CD4-positive, alpha-beta T cell (primary cell): Measurements from ENCODE around the gene FRMD3. TPM values are rescaled to one million over a fixed set of nuclear protein-coding genes. Genes with fewer than 3 reads are reported as not detected.

Experiments
- ATAC-seq: fragments of 200-7000 bp; cut with Tn5 transposase; one replicate; pipeline ENCODE4 v1.10.0; 2022; ENCODE audit warnings: mild to moderate bottlenecking; ENCODE audit not compliant: poor library complexity
- CTCF ChIA-PET: fragments of 350-600 bp; sonication (Branson Sonifier 250); formaldehyde crosslinking; loops from one replicate; lab custom pipeline; 2021; ENCODE audit warnings: antibody characterized with exemption, inconsistent platforms; lab: Charles Lee
- POLR2A ChIA-PET: fragments of 350-600 bp; sonication (Branson Sonifier 250); formaldehyde crosslinking; loops from one replicate; lab custom pipeline; 2021; ENCODE audit warnings: antibody characterized with exemption, inconsistent platforms; lab: Charles Lee
- DNase-seq, 14 experiments: peaks; one replicate each; pipeline ENCODE4 v3.0.0-alpha.2; 2013 to 2020; ENCODE audit warnings: mixed read lengths in 2 of 14
- H3K27ac ChIP-seq, 2 donors: one replicate each; pipeline versions ENCODE4 v1.5.1 to v1.7.0; 2013; ENCODE audit warnings: low read length in 2 of 2, low read depth in 1 of 2, mild to moderate bottlenecking in 1 of 2
- H3K27me3 ChIP-seq, 2 experiments: 1 replicate in 1 of 2; 2 replicates in 1 of 2; pipeline versions ENCODE4 v1.6.1 to v1.7.0; 2013; ENCODE audit warnings: low read length in 2 of 2, control low read depth in 1 of 2, mild to moderate bottlenecking in 1 of 2, moderate library complexity in 1 of 2; ENCODE audit not compliant: insufficient read depth in 2 of 2, control insufficient read depth in 1 of 2
- H3K36me3 ChIP-seq: one replicate; pipeline ENCODE4 v1.6.1; 2013; ENCODE audit warnings: low read length, control low read depth; ENCODE audit not compliant: insufficient read depth
- H3K4me1 ChIP-seq: one replicate; pipeline ENCODE4 v1.6.1; 2013; ENCODE audit warnings: low read length, control low read depth; ENCODE audit not compliant: insufficient read depth
- H3K4me3 ChIP-seq: one replicate; pipeline ENCODE4 v1.5.1; 2013; ENCODE audit warnings: mild to moderate bottlenecking, low read length, moderate library complexity
- H3K9me3 ChIP-seq, 2 experiments: 1 replicate in 1 of 2; 2 replicates in 1 of 2; pipeline versions ENCODE4 v1.6.1 to v1.7.0; 2013; ENCODE audit warnings: low read length in 2 of 2, mild to moderate bottlenecking in 2 of 2, control low read depth in 1 of 2, moderate library complexity in 1 of 2; ENCODE audit not compliant: control insufficient read depth in 1 of 2, insufficient read depth in 1 of 2
- H3K27ac Mint-ChIP-seq: one replicate; pipeline ENCODE4 v1.8.0; 2020; ENCODE audit warnings: mixed read lengths
- H3K27me3 Mint-ChIP-seq: one replicate; pipeline ENCODE4 v1.8.0; 2021; ENCODE audit warnings: mixed read lengths
- H3K36me3 Mint-ChIP-seq: one replicate; pipeline ENCODE4 v1.8.0; 2021; ENCODE audit warnings: low read depth, mixed read lengths
- H3K4me1 Mint-ChIP-seq: one replicate; pipeline ENCODE4 v1.8.0; 2021; ENCODE audit warnings: low read depth, mixed read lengths
- H3K4me3 Mint-ChIP-seq: one replicate; pipeline ENCODE4 v1.8.0; 2020; ENCODE audit warnings: mild to moderate bottlenecking, mixed read lengths
- H3K9me3 Mint-ChIP-seq: one replicate; pipeline ENCODE4 v1.8.0; 2020; ENCODE audit warnings: mixed read lengths
- CTCF ChIP-seq: fragments of 200-600 bp; IDR thresholded peaks from one replicate; pipeline ENCODE4 v1.8.0; 2022; ENCODE audit warnings: antibody characterized with exemption, mild to moderate bottlenecking
- intact Hi-C, 2 experiments: fragments of 100-400 bp; cut with DNase I in 1 of 2; cut with micrococcal nuclease in 1 of 2; formaldehyde crosslinking; loops; one replicate each; pipeline versions ENCODE4 v1.15.1 to v1.9.0; 2023 to 2025; cut with DNase I, micrococcal nuclease
- total RNA-seq, 174 experiments: library from RNA in 2 of 174; stranded (reverse) in 2 of 174; gene quantifications; one replicate each; pipeline ENCODE4 v1.2.3 and lab custom pipeline; 2021 to 2026

FRMD3 gene
- total RNA-seq, 2 experiments from 2014 or later: 0.53 to 1.0 TPM

DNA sequence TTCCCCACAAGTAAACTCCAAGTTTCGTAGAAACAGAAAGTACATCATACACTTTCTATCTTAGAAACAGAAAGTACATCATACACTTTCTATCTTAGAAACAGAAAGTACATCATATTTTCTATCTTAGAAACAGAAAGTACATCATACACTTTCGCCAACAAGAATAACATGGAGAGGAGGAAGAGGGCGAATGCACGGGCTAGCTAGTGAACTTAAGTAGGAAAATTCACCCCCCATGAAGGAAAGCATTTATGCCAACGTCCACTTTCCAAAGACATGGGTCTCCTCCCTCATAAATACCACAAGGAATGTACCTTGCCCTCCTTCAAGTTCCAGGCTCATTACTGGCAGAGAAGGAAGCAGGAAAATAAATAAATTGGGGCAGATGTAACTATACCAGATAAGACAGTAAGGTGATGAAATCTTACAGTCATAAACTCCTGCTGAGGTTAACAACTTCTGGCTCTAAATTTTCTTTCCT lies 64.7 kb downstream of the FRMD3 start:
- Mint-ChIP-seq H3K27ac (peak overlapping the region; percentile 12), H3K36me3 (no peaks in the 10 kb centered on the region), H3K27me3 (no peaks in the 10 kb centered on the region), H3K4me1 (peaks cover 12% of the 10 kb centered on the region), H3K4me3 (no peak overlapping the region), H3K9me3 (no peaks in the 10 kb centered on the region)
- H3K27me3 ChIP-seq: no peaks in the 10 kb centered on the region
- no peak overlapping the region for H3K27ac ChIP-seq
- no peak for ATAC-seq
- H3K4me1 ChIP-seq: peaks cover 3% of the 10 kb centered on the region
- intact Hi-C loops: no loop called here
- DNase-seq: peak in 1 of 14 experiments; percentile 30
- no peak for TF ChIP-seq CTCF
- H3K36me3 ChIP-seq: no peaks in the 10 kb centered on the region
- ChIA-PET CTCF (no interaction called here), POLR2A (no interaction called here)
- peak overlapping the region; percentile 12 for H3K4me3 ChIP-seq
- H3K9me3 ChIP-seq: no peaks in the 10 kb centered on the region

DNA sequence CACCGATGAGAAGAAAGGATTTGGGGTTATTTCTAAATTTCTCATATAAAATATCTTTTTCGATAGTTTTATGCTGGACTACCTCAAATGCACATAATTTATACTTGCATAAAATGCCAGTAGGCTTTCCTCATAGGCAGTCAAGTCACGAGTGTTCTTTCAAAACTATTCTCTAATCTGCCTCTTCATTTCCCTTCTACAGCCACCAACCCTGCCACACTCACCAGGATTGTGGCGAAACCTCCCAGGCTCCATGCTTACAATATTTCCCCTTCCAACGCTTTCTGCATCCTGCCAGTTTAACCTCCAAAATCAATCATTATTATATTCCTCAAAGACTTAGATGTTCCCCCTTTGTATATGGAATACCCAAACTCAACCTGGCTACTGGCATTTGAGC lies 65.4 kb downstream of the FRMD3 start:
- POLR2A ChIA-PET: no interaction called here
- H3K9me3 ChIP-seq: no peaks in the 10 kb centered on the region

GRCh38 chr9:83472221-83472665 lies 66.0 kb downstream of the FRMD3 start:
- H3K4me1 ChIP-seq: peaks cover 3% of the 10 kb centered on the region
- TF ChIP-seq CTCF: no peak
- no peaks in the 10 kb centered on the region for H3K27me3 ChIP-seq
- no peaks in the 10 kb centered on the region for H3K36me3 ChIP-seq
- Mint-ChIP-seq H3K36me3 (no peaks in the 10 kb centered on the region), H3K27ac (no peak overlapping the region), H3K27me3 (no peaks in the 10 kb centered on the region), H3K9me3 (no peaks in the 10 kb centered on the region), H3K4me3 (no peak overlapping the region), H3K4me1 (peaks cover 12% of the 10 kb centered on the region)
- H3K4me3 ChIP-seq: no peak overlapping the region
- no peaks in the 10 kb centered on the region for H3K9me3 ChIP-seq
- no peak for ATAC-seq
- intact Hi-C loops: no loop called here
- ChIA-PET CTCF (no interaction called here), POLR2A (no interaction called here)
- H3K27ac ChIP-seq: no peak overlapping the region
- peak in 2 of 14 experiments; percentile 9 to 23 for DNase-seq

More for the DNA sequence above, 65.4 kb downstream of the FRMD3 start:
- CTCF ChIA-PET: no interaction called here
- H3K36me3 ChIP-seq: no peaks in the 10 kb centered on the region
- peak overlapping the region; percentile 12 for H3K4me3 ChIP-seq
- H3K27ac Mint-ChIP-seq: no peak overlapping the region
- no peaks in the 10 kb centered on the region for H3K27me3 Mint-ChIP-seq
- no peak for ATAC-seq
- H3K36me3 Mint-ChIP-seq: no peaks in the 10 kb centered on the region
- H3K27me3 ChIP-seq: no peaks in the 10 kb centered on the region
- H3K4me1 Mint-ChIP-seq: peaks cover 12% of the 10 kb centered on the region
- intact Hi-C loops: no loop called here
- no peak overlapping the region for H3K27ac ChIP-seq
- peak in 3 of 14 experiments; percentile 4 to 36 (median 25) for DNase-seq
- H3K4me1 ChIP-seq: peaks cover 3% of the 10 kb centered on the region
- no peaks in the 10 kb centered on the region for H3K9me3 Mint-ChIP-seq
- no peak for TF ChIP-seq CTCF
- no peak overlapping the region for H3K4me3 Mint-ChIP-seq
